Body of pancreas (tissue), 4 donors: Measurements from ENCODE around the gene PCCA. TPM values are rescaled to one million over a fixed set of nuclear protein-coding genes. Genes with fewer than 3 reads are reported as not detected.

ENCODE experiments used
- ATAC-seq: fragments of 150-250 bp; one replicate; pipeline ENCODE4 v1.9.1; 2016
- DNase-seq, 4 donors: peaks; one replicate each; pipeline ENCODE4 v3.0.0-alpha.2; 2019
- H3K27ac ChIP-seq, 4 donors: fragments of 200-600 bp; sonication (generic); 1 replicate in 3 of 4; 2 replicates in 1 of 4; pipeline versions ENCODE4 v1.5.1 to v1.6.1; 2016 to 2019; ENCODE audit warnings: mild to moderate bottlenecking in 1 of 4, mixed read lengths in 1 of 4, moderate library complexity in 1 of 4
- H3K27me3 ChIP-seq, 2 donors: fragments of 200-600 bp; sonication (generic); one replicate each; pipeline ENCODE4 v1.6.0; 2016; ENCODE audit warnings: mild to moderate bottlenecking in 1 of 2
- H3K36me3 ChIP-seq, 2 donors: fragments of 200-600 bp; sonication (generic); replicated peaks in 1 of 2; 2 replicates each; pipeline ENCODE4 v1.5.1; 2016; ENCODE audit warnings: low read depth in 2 of 2; ENCODE audit not compliant: insufficient read depth in 1 of 2
- H3K4me1 ChIP-seq: fragments of 200-600 bp; sonication (generic); one replicate; pipeline ENCODE4 v1.6.0; 2016
- H3K4me3 ChIP-seq, 2 donors: fragments of 200-600 bp; sonication (generic); 1 replicate in 1 of 2; 2 replicates in 1 of 2; pipeline ENCODE4 v1.5.1; 2016 to 2019
- H3K9me3 ChIP-seq, 3 donors: fragments of 200-600 bp; sonication (generic); 1 replicate in 2 of 3; 2 replicates in 1 of 3; pipeline ENCODE4 v1.5.1; 2016
- CTCF ChIP-seq, 7 experiments: fragments of 450-650 bp in 4 of 7; fragments of 200-600 bp in 3 of 7; sonication (generic) in 3 of 7; IDR thresholded peaks; one replicate each; pipeline ENCODE4 v1.5.1; 2016 to 2019; ENCODE audit warnings: antibody characterized with exemption in 7 of 7
- POLR2A ChIP-seq, 3 donors: fragments of 450-650 bp; IDR thresholded peaks; one replicate each; pipeline ENCODE4 v1.6.1; 2016; ENCODE audit warnings: antibody characterized with exemption in 3 of 3, mild to moderate bottlenecking in 2 of 3
- WGBS, 2 donors: methylation state at CpG; one replicate each; pipeline ENCODE4 v1.1.5; 2017; 5-methylcytosine and 5-hydroxymethylcytosine counted together
- intact Hi-C: fragments of 100-400 bp; cut with DNase I; formaldehyde crosslinking; loops from one replicate; pipeline ENCODE4 v1.15.1; 2023
- total RNA-seq, 2 donors: library from RNA; depleted of rRNA; stranded (reverse); fragments of >200 nt; gene quantifications; one replicate each; pipeline ENCODE4 v1.1.0, GENCODE V29; 2016

The PCCA gene
- total RNA-seq, 2 donors from 2014 or later, result 45.2 to 46.2 TPM

- DNase-seq (no peak), ATAC-seq (no peak)
- TF ChIP-seq POLR2A (IDR thresholded peaks at IDR 0.05), result no peak
- no peak for TF ChIP-seq CTCF (IDR thresholded peaks at IDR 0.05)
- 93% methylated on average over 8 of the region's 8 CpGs for WGBS, 2 donors
- Histone ChIP-seq H3K36me3 (no peaks in the 10 kb centered on the region), H3K4me1 (no peaks in the 10 kb centered on the region), H3K4me3 (no peak overlapping the region), H3K27me3 (no peaks in the 10 kb centered on the region), H3K9me3 (no peaks in the 10 kb centered on the region), H3K27ac (no peak overlapping the region)
- intact Hi-C loops, result no loop called here
These were observed 250.6 kb downstream of the PCCA start for GRCh38 chr13:100339411-100339940.

- H3K27ac ChIP-seq, result no peak overlapping the region
- 93 to 98% methylated on average over 2 of the region's 2 CpGs for WGBS, 2 donors
- no peaks in the 10 kb centered on the region for H3K9me3 ChIP-seq
- intact Hi-C loops, result no loop called here
- ATAC-seq (no peak), DNase-seq (no peak)
- H3K4me3 ChIP-seq, result no peak overlapping the region
- no peaks in the 10 kb centered on the region for H3K36me3 ChIP-seq
- no peak for TF ChIP-seq POLR2A (IDR thresholded peaks at IDR 0.05)
- no peak for TF ChIP-seq CTCF (IDR thresholded peaks at IDR 0.05)
- H3K4me1 ChIP-seq, result no peaks in the 10 kb centered on the region
- no peaks in the 10 kb centered on the region for H3K27me3 ChIP-seq
These were observed 252.0 kb downstream of the PCCA start for GRCh38 chr13:100340865-100341264.

GRCh38 chr13:100341327-100341726, 252.4 kb downstream of the PCCA start:
- no peak for TF ChIP-seq POLR2A (IDR thresholded peaks at IDR 0.05)
- no peak for TF ChIP-seq CTCF (IDR thresholded peaks at IDR 0.05)
- no peak for ATAC-seq

GRCh38 chr13:100344544-100344943, 255.7 kb downstream of the PCCA start:
- Histone ChIP-seq H3K27ac (no peak overlapping the region), H3K27me3 (no peaks in the 10 kb centered on the region), H3K36me3 (no peaks in the 10 kb centered on the region), H3K4me1 (no peaks in the 10 kb centered on the region), H3K9me3 (no peaks in the 10 kb centered on the region), H3K4me3 (no peak overlapping the region)
- DNase-seq, result no peak
- intact Hi-C loops, result no loop called here
- no peak for TF ChIP-seq CTCF (IDR thresholded peaks at IDR 0.05)
- no peak for TF ChIP-seq POLR2A (IDR thresholded peaks at IDR 0.05)
- WGBS, 2 donors, result 83 to 93% methylated on average over 4 of the region's 4 CpGs
- no peak for ATAC-seq

More at GRCh38 chr13:100341327-100341726, 252.4 kb downstream of the PCCA start:
- no peak overlapping the region for H3K27ac ChIP-seq
- H3K4me3 ChIP-seq, result no peak overlapping the region
- 85 to 89% methylated on average over 6 of the region's 6 CpGs for WGBS, 2 donors
- H3K9me3 ChIP-seq, result no peaks in the 10 kb centered on the region
- no peak for DNase-seq
- no peaks in the 10 kb centered on the region for H3K36me3 ChIP-seq
- intact Hi-C loops, result no loop called here
- H3K4me1 ChIP-seq, result no peaks in the 10 kb centered on the region
- H3K27me3 ChIP-seq, result no peaks in the 10 kb centered on the region

- no peak for TF ChIP-seq POLR2A (IDR thresholded peaks at IDR 0.05)
- no peak for TF ChIP-seq CTCF (IDR thresholded peaks at IDR 0.05)
- H3K27me3 ChIP-seq, result no peaks in the 10 kb centered on the region
- no peak overlapping the region for H3K27ac ChIP-seq
- ATAC-seq (no peak), DNase-seq (no peak)
- no peaks in the 10 kb centered on the region for H3K36me3 ChIP-seq
- H3K4me3 ChIP-seq, result no peak overlapping the region
- H3K4me1 ChIP-seq, result no peaks in the 10 kb centered on the region
- WGBS, 2 donors, result 82 to 84% methylated on average over 3 of the region's 3 CpGs
- no peaks in the 10 kb centered on the region for H3K9me3 ChIP-seq
- intact Hi-C loops, result no loop called here
These were observed 259.1 kb downstream of the PCCA start for GRCh38 chr13:100347968-100348367.
